HepG2 (cell line): ENCODE results near the gene PLB1. TPM values are rescaled to one million over a fixed set of nuclear protein-coding genes. Genes with fewer than 3 reads are reported as not detected.

Source experiments
- ATAC-seq: fragments of 200-7000 bp; cut with Tn5 transposase; 3 replicates; pipeline ENCODE4 v1.9.1; 2020; ENCODE audit warnings: mild to moderate bottlenecking, moderate library complexity
- BruUV-seq: library from RNA; stranded (reverse); fragments of 400-500 nt; replicated peaks from 2 replicates; lab custom pipeline; 2021; lab: Mats Ljungman, UMichigan
- CTCF ChIA-PET: fragments of 300-600 bp; formaldehyde crosslinking; extraction: SDS; loops from one replicate; lab custom pipeline; 2021; ENCODE audit warnings: low total read pairs, inconsistent platforms, low intra/inter-chr PET ratio; lab: Yijun Ruan, JAX
- POLR2A ChIA-PET: fragments of 350-600 bp; sonication (Branson Sonifier 250); formaldehyde crosslinking; loops from one replicate; lab custom pipeline; 2020; ENCODE audit warnings: antibody characterized with exemption, inconsistent platforms; lab: Yijun Ruan, JAX
- DNase-seq: peaks from one replicate; pipeline ENCODE4 v3.0.0-alpha.2; 2015; ENCODE audit warnings: low spot score
- FAIRE-seq: peaks from 3 replicates; lab custom pipeline; 2011; peaks lifted over from hg19 to GRCh38; lab: Jason Lieb, UNC
- H2AFZ ChIP-seq: one replicate; pipeline ENCODE4 v1.6.1; 2011; ENCODE audit warnings: low read length, inconsistent platforms
- H3K27ac ChIP-seq: fragments of 300-600 bp; 3 replicates; pipeline ENCODE4 v1.8.0; 2011; ENCODE audit warnings: mixed run types, mild to moderate bottlenecking, mixed read lengths, low read length, inconsistent platforms; ENCODE audit not compliant: insufficient read depth; ENCODE audit errors: extremely low read length
- H3K27me3 ChIP-seq, 2 experiments: fragments of 200-600 bp in 1 of 2; 2 replicates in 1 of 2; 3 replicates in 1 of 2; pipeline versions ENCODE4 v1.6.0 to v1.8.0; 2011; ENCODE audit warnings: low read length in 2 of 2, mild to moderate bottlenecking in 2 of 2, moderate library complexity in 2 of 2, inconsistent platforms in 1 of 2; ENCODE audit not compliant: insufficient read depth in 2 of 2, control insufficient read depth in 1 of 2
- H3K36me3 ChIP-seq, 2 experiments: fragments of 200-600 bp in 1 of 2; replicated peaks in 1 of 2; 2 replicates in 1 of 2; 3 replicates in 1 of 2; pipeline versions ENCODE4 v1.5.1 to v1.8.0; 2011; ENCODE audit warnings: low read length in 2 of 2, inconsistent platforms in 1 of 2; ENCODE audit not compliant: insufficient read depth in 2 of 2, control insufficient read depth in 1 of 2
- H3K4me1 ChIP-seq: 2 replicates; pipeline ENCODE4 v1.5.1; 2012; ENCODE audit warnings: low read length, inconsistent platforms; ENCODE audit not compliant: insufficient read depth
- H3K4me2 ChIP-seq: 2 replicates; pipeline ENCODE4 v1.6.0; 2011; ENCODE audit warnings: low read depth, low read length, inconsistent platforms
- H3K4me3 ChIP-seq, 3 experiments: fragments of 200-600 bp in 1 of 3; sonication (generic), shearing (Covaris generic) in 1 of 3; replicated peaks in 1 of 3; 2 replicates each; pipeline ENCODE4 v1.5.1; 2011 to 2016; ENCODE audit warnings: low read length in 3 of 3, inconsistent platforms in 2 of 3, low read depth in 2 of 3, mild to moderate bottlenecking in 2 of 3, control low read depth in 1 of 3, mixed read lengths in 1 of 3; ENCODE audit not compliant: insufficient read depth in 1 of 3
- H3K79me2 ChIP-seq: one replicate; pipeline ENCODE4 v1.6.1; 2011; ENCODE audit warnings: low read length, inconsistent platforms; ENCODE audit not compliant: insufficient read depth
- H3K9ac ChIP-seq: 2 replicates; pipeline ENCODE4 v1.6.0; 2011; ENCODE audit warnings: mild to moderate bottlenecking, low read depth, low read length, inconsistent platforms; ENCODE audit not compliant: insufficient read depth
- H3K9me3 ChIP-seq: 2 replicates; pipeline ENCODE4 v1.5.1; 2012; ENCODE audit warnings: mild to moderate bottlenecking, low read length
- H4K20me1 ChIP-seq: 2 replicates; pipeline ENCODE4 v1.6.0; 2011; ENCODE audit warnings: inconsistent platforms, mild to moderate bottlenecking, low read length, moderate library complexity; ENCODE audit not compliant: insufficient read depth
- HNRNPUL1 ChIP-seq: fragments of 200-400 bp; formaldehyde crosslinking; IDR thresholded peaks from 2 replicates; pipeline ENCODE4 v1.6.1; 2017; ENCODE audit warnings: low read depth, mild to moderate bottlenecking, low read length, moderate library complexity
- IKZF1 ChIP-seq: fragments of 450-650 bp; IDR thresholded peaks from 2 replicates; pipeline ENCODE4 v1.7.1; 2016
- MIXL1 ChIP-seq: IDR thresholded peaks from 2 replicates; pipeline ENCODE4 v1.6.1; 2016
- SP2 ChIP-seq: sonication (generic); formaldehyde crosslinking; IDR thresholded peaks from 2 replicates; pipeline ENCODE4 v1.5.1; 2020; ENCODE audit warnings: mild to moderate bottlenecking, missing genetic modification reagents
- WIZ ChIP-seq: sonication (generic); formaldehyde crosslinking; IDR thresholded peaks from 2 replicates; pipeline ENCODE4 v1.5.1; 2020; ENCODE audit warnings: mild to moderate bottlenecking, missing genetic modification reagents
- YY1 ChIP-seq: IDR thresholded peaks from 2 replicates; pipeline ENCODE4 v1.6.1; 2011; ENCODE audit warnings: low read length, low read depth, moderate library complexity, mild to moderate bottlenecking; ENCODE audit not compliant: insufficient read depth, insufficient replicate concordance
- ZBTB8A ChIP-seq: sonication (generic); formaldehyde crosslinking; IDR thresholded peaks from 2 replicates; pipeline ENCODE4 v1.4.0; 2020; ENCODE audit warnings: mild to moderate bottlenecking, low read depth, missing genetic modification reagents, borderline replicate concordance
- ZNF343 ChIP-seq: sonication (generic); formaldehyde crosslinking; IDR thresholded peaks from 2 replicates; pipeline ENCODE4 v1.4.0; 2020; ENCODE audit warnings: mild to moderate bottlenecking, missing genetic modification reagents
- ZNF652 ChIP-seq: IDR thresholded peaks from 2 replicates; pipeline ENCODE4 v1.6.1; 2016; ENCODE audit warnings: low read depth, borderline replicate concordance
- WGBS: methylation state at CpG from one replicate; pipeline ENCODE4 v1.1.6; 2017; ENCODE audit warnings: low lambda C conversion rate; 5-methylcytosine and 5-hydroxymethylcytosine counted together
- in situ Hi-C: cut with HindIII; loops from 2 replicates; pipeline ENCODE4 v1.10.0; 2017; ENCODE audit warnings: low pct_unique_long_range_greater_than_20kb; ENCODE audit not compliant: extremely low pct_ligation_motif_present
- intact Hi-C: fragments of 100-400 bp; cut with micrococcal nuclease; formaldehyde crosslinking; loops from one replicate; pipeline ENCODE4 v1.10.0; 2022; ENCODE audit not compliant: unreplicated experiment
- polyA plus RNA-seq, 8 experiments: library from polyadenylated mRNA; depleted of rRNA in 3 of 8; stranded (reverse) in 7 of 8; unstranded in 1 of 8; fragments of >200 nt; fragmentation: Illumina TruSeq in 4 of 8; extraction: Trizol in 4 of 8; gene quantifications; 2 replicates each; pipeline versions ENCODE4 v1.2.1 to v1.2.3, GENCODE V29; 2011 to 2016; ENCODE audit warnings: low read depth in 4 of 8, missing spikeins in 1 of 8, mixed read lengths in 1 of 8; ENCODE audit not compliant: insufficient read depth in 1 of 8
- total RNA-seq, 5 experiments: library from RNA; depleted of rRNA; stranded (reverse); fragments of >200 nt; fragmentation: Illumina TruSeq; extraction: Trizol; gene quantifications; 2 replicates each; pipeline ENCODE4 v1.2.3, GENCODE V29; 2016; ENCODE audit warnings: low read depth in 1 of 5
- TF ChIP-seq, protein P1 (sequence below): sonication (generic); formaldehyde crosslinking; IDR thresholded peaks from 2 replicates; pipeline ENCODE4 v1.8.1; 2023; ENCODE audit warnings: mild to moderate bottlenecking, inconsistent platforms, moderate library complexity, missing genetic modification reagents, borderline replicate concordance
- TF ChIP-seq, protein P2 (sequence below): sonication (generic); formaldehyde crosslinking; IDR thresholded peaks from 2 replicates; pipeline ENCODE4 v1.4.0; 2020; ENCODE audit warnings: mild to moderate bottlenecking, low read depth, missing genetic modification reagents

Gene PLB1
- total and polyA plus RNA-seq, 2 of the 13 experiments (the other 11 are each of a cell fraction or from before 2014, with no cell fraction given) = 0.20 to 1.8 TPM

DNA sequence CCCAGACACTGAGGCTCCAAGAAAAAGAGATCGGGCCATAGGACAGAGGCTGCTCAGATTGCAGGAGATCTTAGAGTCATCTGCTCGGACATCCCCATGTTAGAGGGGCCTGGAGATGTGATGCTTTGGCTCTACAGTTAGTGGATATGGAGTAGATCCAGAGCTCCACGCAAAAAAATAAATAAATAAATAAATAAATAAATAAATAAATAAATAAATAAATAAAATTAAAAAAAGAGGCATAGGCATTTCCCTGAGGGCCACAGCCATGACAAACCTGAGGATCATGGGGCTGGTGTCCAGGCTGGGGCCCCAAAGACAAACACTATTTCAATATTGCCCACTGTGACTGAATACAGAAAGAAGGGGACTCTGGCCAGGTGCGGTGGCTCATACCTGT, 85.5 kb downstream of the PLB1 start:
- ChIA-PET CTCF (no interaction called here), POLR2A (no interaction called here)
- TF ChIP-seq YY1 (no peak), WIZ (CRISPR knock-in tag) (no peak), ZNF652 (CRISPR knock-in tag) (no peak), SP2 (CRISPR knock-in tag) (no peak), ZNF343 (CRISPR knock-in tag) (no peak), IKZF1 (no peak), MIXL1 (CRISPR knock-in tag) (no peak), HNRNPUL1 (no peak), ZBTB8A (CRISPR knock-in tag) (no peak)
- TF ChIP-seq, protein P1, sequence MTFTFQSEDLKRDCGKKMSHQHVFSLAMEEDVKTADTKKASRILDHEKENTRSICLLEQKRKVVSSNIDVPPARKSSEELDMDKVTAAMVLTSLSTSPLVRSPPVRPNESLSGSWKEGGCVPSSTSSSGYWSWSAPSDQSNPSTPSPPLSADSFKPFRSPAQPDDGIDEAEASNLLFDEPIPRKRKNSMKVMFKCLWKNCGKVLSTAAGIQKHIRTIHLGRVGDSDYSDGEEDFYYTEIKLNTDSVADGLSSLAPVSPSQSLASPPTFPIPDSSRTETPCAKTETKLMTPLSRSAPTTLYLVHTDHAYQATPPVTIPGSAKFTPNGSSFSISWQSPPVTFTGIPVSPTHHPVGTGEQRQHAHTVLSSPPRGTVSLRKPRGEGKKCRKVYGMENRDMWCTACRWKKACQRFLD = no peak
- TF ChIP-seq, protein P2, sequence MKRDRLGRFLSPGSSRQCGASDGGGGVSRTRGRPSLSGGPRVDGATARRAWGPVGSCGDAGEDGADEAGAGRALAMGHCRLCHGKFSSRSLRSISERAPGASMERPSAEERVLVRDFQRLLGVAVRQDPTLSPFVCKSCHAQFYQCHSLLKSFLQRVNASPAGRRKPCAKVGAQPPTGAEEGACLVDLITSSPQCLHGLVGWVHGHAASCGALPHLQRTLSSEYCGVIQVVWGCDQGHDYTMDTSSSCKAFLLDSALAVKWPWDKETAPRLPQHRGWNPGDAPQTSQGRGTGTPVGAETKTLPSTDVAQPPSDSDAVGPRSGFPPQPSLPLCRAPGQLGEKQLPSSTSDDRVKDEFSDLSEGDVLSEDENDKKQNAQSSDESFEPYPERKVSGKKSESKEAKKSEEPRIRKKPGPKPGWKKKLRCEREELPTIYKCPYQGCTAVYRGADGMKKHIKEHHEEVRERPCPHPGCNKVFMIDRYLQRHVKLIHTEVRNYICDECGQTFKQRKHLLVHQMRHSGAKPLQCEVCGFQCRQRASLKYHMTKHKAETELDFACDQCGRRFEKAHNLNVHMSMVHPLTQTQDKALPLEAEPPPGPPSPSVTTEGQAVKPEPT = no peak
- no peaks in the 10 kb centered on the region for H3K9me3 ChIP-seq
- ATAC-seq (no peak), DNase-seq (no peak), FAIRE-seq (no peak)
- no peak overlapping the region for H3K9ac ChIP-seq
- no peaks in the 10 kb centered on the region for H4K20me1 ChIP-seq
- 46% methylated on average over 4 of the region's 4 CpGs for WGBS
- in situ Hi-C loops (no loop called here), intact Hi-C loops (no loop called here)
- H3K4me3 ChIP-seq = no peak overlapping the region
- H3K27me3 ChIP-seq = peaks cover 2 to 48% of the 10 kb centered on the region in 2 experiments; a peak in 3 of 5 replicates
- H3K79me2 ChIP-seq = no peaks in the 10 kb centered on the region
- no TSS peak for BruUV-seq
- no peaks in the 10 kb centered on the region for H3K36me3 ChIP-seq
- no peak overlapping the region for H2AFZ ChIP-seq
- H3K4me1 ChIP-seq = peaks cover 14% of the 10 kb centered on the region
- no peak overlapping the region for H3K4me2 ChIP-seq
- H3K27ac ChIP-seq = no peak overlapping the region
